Measurements from ENCODE around the gene TTC7B.

DNA sequence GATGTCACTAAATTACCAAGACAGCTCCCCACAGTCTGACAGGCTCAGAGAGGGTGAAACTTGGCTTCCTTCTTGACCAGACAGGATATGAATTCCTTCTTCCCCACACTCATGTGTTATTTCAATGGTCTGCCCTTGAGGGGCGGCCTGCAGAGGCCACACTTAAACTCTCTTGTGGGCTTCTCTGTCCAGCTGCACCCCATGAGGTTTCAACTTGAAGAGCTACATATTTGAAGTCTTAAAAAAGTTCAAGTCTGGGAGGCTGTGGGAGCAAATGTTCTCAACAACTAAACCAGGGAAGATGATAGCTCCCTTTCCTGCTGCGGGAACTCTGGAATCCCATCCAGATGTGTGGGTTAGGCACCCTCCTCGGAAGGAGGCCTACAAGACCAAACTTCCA is 98.3 kb downstream of the TTC7B start:
- TF ChIP-seq, protein P1, sequence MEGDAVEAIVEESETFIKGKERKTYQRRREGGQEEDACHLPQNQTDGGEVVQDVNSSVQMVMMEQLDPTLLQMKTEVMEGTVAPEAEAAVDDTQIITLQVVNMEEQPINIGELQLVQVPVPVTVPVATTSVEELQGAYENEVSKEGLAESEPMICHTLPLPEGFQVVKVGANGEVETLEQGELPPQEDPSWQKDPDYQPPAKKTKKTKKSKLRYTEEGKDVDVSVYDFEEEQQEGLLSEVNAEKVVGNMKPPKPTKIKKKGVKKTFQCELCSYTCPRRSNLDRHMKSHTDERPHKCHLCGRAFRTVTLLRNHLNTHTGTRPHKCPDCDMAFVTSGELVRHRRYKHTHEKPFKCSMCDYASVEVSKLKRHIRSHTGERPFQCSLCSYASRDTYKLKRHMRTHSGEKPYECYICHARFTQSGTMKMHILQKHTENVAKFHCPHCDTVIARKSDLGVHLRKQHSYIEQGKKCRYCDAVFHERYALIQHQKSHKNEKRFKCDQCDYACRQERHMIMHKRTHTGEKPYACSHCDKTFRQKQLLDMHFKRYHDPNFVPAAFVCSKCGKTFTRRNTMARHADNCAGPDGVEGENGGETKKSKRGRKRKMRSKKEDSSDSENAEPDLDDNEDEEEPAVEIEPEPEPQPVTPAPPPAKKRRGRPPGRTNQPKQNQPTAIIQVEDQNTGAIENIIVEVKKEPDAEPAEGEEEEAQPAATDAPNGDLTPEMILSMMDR (IDR thresholded peaks at IDR 0.05): no peak
- no peak for TF ChIP-seq POLR2A (IDR thresholded peaks at IDR 0.05)
